ENCODE data around the gene CAMP. TPM values are rescaled to one million over a fixed set of nuclear protein-coding genes. Genes with fewer than 3 reads are reported as not detected.

Gene CAMP
- total RNA-seq, 1 donor from 2014 or later: not detected

- no peak for DNase-seq (ENCODE audit: low read depth, low spot score)
Observed at GRCh38 chr3:48214225-48214624, 9.1 kb upstream of the CAMP start.

DNA sequence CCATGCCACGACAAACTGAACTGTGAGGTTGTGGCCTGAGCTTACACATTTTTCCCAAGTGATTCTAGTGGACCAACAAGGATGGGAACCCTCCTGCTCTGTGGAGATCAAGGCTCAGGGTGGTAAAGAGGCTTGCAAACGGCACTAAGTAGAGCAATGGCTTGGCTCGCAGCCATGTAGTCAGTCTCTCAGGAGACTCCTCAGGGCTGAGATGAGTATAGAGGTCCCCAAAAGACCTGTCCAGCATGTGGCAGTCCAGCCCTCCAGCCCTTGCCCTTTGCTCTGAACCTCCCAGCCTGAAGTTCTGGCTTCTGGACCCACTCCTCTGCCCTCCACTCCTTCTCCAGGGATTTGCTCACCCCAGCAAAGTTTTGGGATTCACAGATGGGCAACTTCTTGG is 8.3 kb upstream of the CAMP start:
- DNase-seq (ENCODE audit: low read depth, low spot score): no peak

- no peak for DNase-seq (ENCODE audit: low read depth, low spot score)
Observed at GRCh38 chr3:48215466-48215865, 7.8 kb upstream of the CAMP start.

GRCh38 chr3:48215876-48216275 is 7.4 kb upstream of the CAMP start:
- DNase-seq (ENCODE audit: low read depth, low spot score): no peak

GRCh38 chr3:48217449-48217848 is 5.8 kb upstream of the CAMP start:
- DNase-seq (ENCODE audit: low read depth, low spot score): no peak

GRCh38 chr3:48218537-48218936 is 4.8 kb upstream of the CAMP start:
- DNase-seq (ENCODE audit: low read depth, low spot score): no peak

DNA sequence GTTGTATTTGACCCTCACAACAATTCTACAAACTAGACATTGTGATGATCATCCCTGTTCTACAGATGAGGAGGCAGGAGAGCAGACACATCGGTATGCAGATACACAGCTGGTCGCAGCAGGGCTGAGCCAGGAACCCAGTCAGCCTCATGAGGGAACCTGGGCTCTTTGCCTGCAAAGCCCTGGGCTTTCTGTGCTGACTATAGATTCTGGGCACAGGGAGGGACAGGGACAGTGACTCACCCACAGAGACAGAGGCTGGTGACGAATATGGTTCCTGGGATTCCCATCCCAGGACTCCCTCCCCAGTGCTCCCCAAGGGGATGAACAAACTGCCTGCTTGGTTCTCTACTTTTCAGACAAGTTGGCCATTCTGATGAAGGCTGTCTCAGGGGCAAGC is 3.8 kb upstream of the CAMP start:
- DNase-seq (ENCODE audit: low read depth, low spot score): no peak

GRCh38 chr3:48220746-48221145 is 2.5 kb upstream of the CAMP start:
- no peak for DNase-seq (ENCODE audit: low read depth, low spot score)

GRCh38 chr3:48225587-48225986 is 2.3 kb downstream of the CAMP start:
- DNase-seq (ENCODE audit: low read depth, low spot score): no peak

DNA sequence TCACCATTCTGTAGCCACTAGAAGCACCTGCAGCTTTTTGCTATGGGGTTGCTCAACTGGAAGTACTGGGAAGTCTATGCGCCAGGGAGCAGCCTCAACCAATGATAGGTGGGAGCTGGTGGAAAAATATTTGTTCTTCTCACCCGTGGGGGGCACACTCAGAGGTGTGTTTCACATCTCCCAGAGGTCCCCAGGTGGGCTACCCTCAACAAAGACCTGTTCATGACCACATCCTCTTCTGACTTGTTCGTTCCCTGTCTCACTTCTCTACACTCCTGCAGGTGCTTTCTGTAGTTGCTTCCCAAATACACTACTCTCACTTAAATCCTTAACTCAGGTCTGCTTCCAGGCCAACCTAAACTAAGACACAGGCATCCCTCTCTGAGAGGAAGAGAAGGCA is 3.6 kb downstream of the CAMP start:
- DNase-seq (ENCODE audit: low read depth, low spot score): no peak

DNA sequence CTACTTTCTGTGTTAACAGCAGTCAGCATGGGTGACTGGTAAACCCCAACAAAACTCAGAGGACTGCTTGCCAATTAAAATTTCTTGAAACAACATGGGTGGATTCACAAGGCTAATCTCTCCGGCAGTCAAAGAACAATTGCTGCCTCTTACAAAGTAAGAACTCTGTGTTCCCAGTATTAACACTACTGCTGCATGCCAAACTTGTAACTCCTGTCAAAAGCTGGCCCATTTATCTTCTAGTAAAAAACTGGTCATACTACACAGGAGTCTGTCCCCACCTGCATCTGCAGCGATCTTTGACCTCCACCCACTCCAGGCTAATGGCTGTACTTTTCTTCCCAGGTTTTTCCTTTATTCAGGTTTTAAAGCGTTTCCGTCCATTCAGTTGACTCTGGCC is 8.9 kb downstream of the CAMP start:
- DNase-seq (ENCODE audit: low read depth, low spot score): no peak

DNA sequence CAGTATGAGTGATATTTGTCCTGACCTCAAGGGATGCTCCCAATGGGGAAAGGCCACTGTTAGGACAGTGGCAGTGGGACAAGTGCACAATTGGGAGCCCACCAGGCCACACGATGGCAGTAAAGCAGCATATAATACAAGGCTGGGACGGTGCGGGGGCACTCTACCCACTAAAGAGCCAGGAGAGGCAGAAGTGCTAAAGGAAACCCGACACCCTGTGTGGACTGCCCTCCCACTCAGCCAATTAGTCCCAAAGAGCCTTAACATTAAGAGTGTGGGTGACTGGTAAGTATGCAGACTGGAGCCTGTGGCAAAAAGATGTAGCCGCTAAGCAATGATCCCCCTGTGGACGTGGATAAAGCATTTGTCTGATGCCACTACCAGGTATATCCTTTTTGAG is 9.4 kb downstream of the CAMP start:
- peak; percentile 45 for DNase-seq (ENCODE audit: low read depth, low spot score)

- DNase-seq (ENCODE audit: low read depth, low spot score): no peak
Observed at GRCh38 chr3:48233542-48233941, 10.2 kb downstream of the CAMP start.

- no peak for DNase-seq (ENCODE audit: low read depth, low spot score)
Observed at GRCh38 chr3:48236531-48236930, 13.2 kb downstream of the CAMP start.

- no peak for DNase-seq (ENCODE audit: low read depth, low spot score)
Observed at GRCh38 chr3:48238531-48239085, 15.3 kb downstream of the CAMP start.

GRCh38 chr3:48240000-48240963 is 17.0 kb downstream of the CAMP start:
- no peak for DNase-seq (ENCODE audit: low read depth, low spot score)

DNA sequence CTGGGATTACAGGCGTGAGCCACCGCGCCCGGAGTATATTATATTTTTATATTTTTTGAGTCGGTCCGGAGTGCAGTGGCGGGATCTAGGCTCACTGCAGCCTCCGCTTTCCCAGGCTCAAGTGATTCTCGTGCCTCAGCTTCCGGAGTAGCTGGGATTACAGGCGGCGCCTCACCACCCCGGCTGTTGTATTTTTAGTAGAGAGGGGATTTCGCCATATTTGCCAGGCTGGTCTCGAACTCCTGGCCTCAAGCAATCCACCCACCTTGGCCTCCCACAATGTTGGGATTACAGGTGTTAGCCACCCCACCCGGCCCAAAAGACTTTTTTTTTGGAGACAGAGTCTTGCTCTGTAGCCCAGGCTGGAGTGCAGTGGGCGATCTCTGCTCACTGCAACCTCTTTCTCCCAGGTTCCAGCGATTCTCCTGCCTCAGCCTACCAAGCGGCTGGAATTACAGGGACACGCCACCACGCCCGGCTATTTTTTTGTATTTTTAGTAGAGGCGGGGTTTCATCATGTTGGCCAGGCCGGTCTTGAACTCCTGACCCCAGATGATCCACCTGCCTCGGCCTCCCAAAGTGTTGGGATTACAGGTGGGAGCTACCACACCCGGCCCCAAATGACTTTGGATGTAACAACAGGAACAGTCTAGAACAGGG is 18.6 kb downstream of the CAMP start:
- no peak for DNase-seq (ENCODE audit: low read depth, low spot score)

- no peak for DNase-seq (ENCODE audit: low read depth, low spot score)
Observed at GRCh38 chr3:48243886-48244285, 20.6 kb downstream of the CAMP start.

DNA sequence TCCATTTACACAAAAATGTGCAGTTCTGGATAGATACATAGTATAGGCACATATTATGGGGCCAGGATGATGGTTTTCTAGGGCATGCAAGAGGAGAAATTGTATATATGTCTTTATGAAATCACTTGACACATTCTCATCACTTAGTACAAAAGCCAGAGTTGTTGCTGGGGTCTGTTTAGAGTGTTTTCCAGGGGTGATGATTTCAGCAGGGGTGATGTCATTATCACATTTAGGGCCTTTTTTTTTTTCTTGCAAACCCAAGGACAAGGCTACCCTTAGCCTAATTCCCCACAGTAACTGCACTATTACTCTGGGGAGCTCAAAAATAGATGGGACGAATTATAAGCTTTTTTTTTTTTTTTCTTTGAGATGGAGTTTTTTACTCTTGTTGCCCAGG is 21.2 kb downstream of the CAMP start:
- DNase-seq (ENCODE audit: low read depth, low spot score): no peak

DNA sequence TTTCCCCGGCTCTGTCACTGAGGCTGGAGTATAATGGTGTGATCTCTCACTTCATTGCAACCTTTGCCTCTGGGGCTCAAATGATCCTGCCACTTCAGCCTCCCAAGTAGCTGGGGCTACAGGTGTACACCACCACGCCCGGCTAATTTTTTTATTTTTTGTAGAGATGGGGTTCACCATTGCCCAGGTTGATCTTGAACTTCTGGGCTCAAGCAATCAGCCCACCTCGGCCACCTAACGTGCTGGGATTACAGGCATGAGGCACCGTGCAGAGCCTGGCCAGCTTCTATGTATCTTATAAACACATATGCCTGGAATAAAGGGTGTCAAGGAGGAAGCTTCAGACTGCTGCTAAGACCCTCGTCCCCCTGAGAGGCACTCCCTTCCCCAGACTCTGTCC is 21.8 kb downstream of the CAMP start:
- DNase-seq (ENCODE audit: low read depth, low spot score): no peak

GRCh38 chr3:48247401-48247811 is 24.1 kb downstream of the CAMP start:
- DNase-seq (ENCODE audit: low read depth, low spot score): peak; percentile 49

DNA sequence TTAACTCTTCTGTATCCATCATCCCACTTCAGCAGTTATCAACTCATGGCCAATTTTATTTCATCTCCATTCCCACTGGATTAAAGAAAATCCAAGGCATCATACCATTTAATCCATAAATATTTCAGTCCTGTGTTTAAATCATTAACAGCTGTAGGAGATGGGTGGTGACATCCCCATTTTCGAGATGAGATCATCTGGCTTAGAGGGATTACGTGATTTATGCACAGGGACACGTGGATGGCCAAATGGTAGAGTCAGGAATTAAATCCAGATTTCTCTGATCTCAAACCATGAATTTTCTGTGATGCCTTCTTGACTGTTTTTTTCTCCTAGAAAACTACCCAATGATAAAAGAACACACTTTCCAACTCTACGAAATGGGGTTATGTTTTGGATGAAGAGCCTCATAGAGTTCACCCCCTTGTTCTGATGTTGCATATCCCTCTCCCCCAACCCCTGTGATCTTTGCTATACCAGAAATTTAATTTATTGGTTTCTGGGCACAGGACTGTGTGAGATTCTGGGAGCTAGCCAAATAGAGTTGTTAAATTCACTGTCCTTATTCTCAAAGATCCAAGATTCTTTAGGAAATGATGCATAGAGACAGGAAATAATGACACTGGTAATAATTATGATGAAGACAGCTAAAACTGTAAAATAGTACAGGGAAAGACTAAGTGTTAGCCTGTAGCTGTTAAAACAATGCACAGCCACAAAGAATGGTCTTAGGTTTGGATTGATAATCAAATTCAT is 25.0 kb downstream of the CAMP start:
- DNase-seq (ENCODE audit: low read depth, low spot score): peak; percentile 26
